ENCODE measurements around the gene MT1F. TPM values are rescaled to one million over a fixed set of nuclear protein-coding genes. Genes with fewer than 3 reads are reported as not detected.
"Not testable (repeated sequence)": the region's sequence is repeated elsewhere in the genome, so short reads cannot be mapped to it uniquely, and the experiment has no call there.

Gene MT1F
- total RNA-seq, 1 donor from 2014 or later: 4.2 TPM

DNA sequence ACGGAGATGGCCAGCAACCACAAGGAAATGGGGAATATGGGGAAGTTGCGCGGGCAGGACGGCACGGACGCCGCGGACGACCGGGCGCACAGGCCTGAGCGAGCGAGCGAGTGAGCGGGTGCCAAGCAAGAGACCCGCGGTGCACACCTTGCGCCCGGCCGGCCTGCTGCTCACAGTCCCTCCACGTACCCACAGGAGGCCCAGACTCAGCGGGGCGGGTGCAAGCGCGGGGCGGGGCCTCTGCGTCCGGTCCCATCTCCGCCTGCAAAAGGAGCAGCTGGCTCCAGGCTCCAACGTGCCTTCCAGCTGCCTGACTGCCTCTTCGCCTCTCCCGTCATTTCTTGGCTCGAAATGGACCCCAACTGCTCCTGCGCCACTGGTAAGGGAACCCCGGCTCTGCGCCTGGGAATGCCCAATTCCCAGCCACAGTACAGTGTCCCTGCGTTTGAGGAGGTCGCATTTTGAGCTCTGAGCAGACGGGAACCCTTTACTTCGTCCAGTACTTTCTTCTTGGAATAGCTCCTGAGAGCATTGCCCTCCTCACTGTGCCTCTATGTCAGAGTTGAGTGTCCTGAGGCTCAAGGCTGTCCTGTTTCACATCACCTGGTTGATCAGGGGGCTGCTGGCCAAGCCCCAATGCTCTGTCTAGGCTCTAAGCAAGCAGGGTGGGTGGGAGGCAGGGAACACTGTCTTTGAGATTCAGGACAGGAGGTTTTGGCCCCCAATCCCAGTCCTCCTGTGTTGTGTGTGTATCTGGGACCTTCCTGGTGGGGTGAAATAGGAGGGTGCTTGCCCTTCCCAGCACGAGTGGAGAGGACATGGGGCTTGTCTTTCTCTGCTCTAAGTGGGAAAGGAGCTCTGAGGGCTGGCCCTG, 40.3 kb upstream of the MT1F start:
- H3K36me3 Mint-ChIP-seq (ENCODE audit: low read depth): no peaks in the 10 kb centered on the region
- peaks cover 41% of the 10 kb centered on the region for H3K4me1 Mint-ChIP-seq
- peak; percentile 92 for DNase-seq
- peak overlapping the region; percentile 86 for H3K4me3 Mint-ChIP-seq
- H3K27ac Mint-ChIP-seq: peak overlapping the region; percentile 67
- intact Hi-C loops (cut with micrococcal nuclease): loop anchor here (1.0 to 10.0 kb wide), 4 partner anchors 8 to 987 kb away; partner anchors contain the start of genes CCDC102A and MT1E
- no peaks in the 10 kb centered on the region for H3K9me3 Mint-ChIP-seq
- H3K27me3 Mint-ChIP-seq: no peaks in the 10 kb centered on the region

- H3K27ac Mint-ChIP-seq: no peak overlapping the region
- peak overlapping the region; percentile 86 for H3K4me3 Mint-ChIP-seq
- DNase-seq: no peak
- no peaks in the 10 kb centered on the region for H3K36me3 Mint-ChIP-seq (ENCODE audit: low read depth)
- H3K27me3 Mint-ChIP-seq: no peaks in the 10 kb centered on the region
- H3K4me1 Mint-ChIP-seq: peaks cover 38% of the 10 kb centered on the region
- no peaks in the 10 kb centered on the region for H3K9me3 Mint-ChIP-seq
- intact Hi-C loops (cut with micrococcal nuclease): loop anchor here (10.0 kb wide), 2 partner anchors 917 to 987 kb away; partner anchors contain the start of gene CCDC102A
Measured at GRCh38 chr16:56618138-56618537, 39.6 kb upstream of the MT1F start.

DNA sequence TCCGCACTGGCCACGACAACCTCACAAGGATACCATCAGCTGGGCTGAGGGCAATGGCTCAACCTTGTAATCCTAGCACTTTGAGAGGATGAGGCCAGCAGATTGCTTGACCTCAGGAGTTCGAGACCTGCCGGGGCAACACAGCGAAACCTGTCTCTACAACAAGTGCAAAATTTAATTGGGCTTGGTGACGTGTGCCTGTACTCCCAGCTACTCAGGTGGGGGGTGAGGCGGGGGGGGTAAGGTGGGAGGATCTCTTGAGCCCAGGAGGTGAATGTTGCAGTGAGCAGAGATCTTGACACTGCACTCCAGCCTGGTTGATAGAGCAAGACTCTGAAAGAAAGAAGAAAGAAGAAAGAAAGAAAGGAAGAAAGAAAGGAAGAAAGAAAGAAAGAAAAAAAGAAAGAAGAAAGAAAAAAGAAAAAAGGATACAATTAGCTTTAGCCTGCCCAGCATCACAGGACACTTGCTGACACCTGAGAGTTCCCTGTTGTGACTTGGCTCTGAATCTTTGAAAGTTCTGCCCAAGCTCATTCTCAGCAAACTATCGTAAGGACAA, 37.3 kb upstream of the MT1F start:
- no peak for DNase-seq
- Mint-ChIP-seq H3K27me3 (no peaks in the 10 kb centered on the region), H3K4me1 (peaks cover 23% of the 10 kb centered on the region), H3K4me3 (no peak overlapping the region), H3K9me3 (no peaks in the 10 kb centered on the region), H3K27ac (no peak overlapping the region), H3K36me3 (ENCODE audit: low read depth) (no peaks in the 10 kb centered on the region)
- intact Hi-C loops (cut with micrococcal nuclease): no loop called here

DNA sequence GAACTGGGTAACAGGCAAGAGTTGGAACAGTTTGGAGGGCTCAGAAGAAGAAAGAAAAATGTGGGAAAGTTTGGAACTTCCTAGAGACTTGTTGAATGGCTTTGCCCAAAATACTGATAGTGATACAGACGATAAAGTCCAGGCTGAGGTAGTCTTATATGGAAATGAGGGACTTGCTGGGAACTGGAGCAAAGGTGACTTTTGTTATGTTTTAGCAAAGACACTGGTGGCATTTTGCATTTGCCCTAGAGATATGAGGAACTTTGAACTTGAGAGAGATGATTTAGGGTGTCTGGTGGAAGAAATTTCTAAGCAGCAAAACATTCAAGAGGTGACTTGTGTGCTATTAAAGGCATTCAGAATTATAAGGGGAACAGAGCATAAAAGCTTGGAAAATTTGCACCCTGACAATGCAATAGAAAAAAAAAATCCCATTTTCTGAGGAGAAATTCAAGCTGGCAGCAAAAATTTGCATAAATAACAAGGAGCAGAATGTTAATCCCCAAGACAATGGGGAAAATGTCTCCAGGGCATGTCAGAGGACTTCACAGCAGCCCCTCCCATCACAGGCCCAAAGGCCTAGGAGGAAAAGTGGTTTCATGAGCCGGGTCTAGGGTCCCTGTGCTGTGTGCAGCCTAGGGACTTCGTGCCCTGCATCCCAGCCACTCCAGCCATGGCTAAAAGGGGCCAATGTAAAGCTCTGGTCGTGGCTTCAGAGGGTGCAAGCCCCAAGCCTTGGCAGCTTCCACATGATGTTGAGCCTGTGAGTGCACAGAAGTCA, 35.9 kb upstream of the MT1F start:
- H3K27me3 Mint-ChIP-seq; H3K4me3 Mint-ChIP-seq; H3K9me3 Mint-ChIP-seq; intact Hi-C loops (cut with micrococcal nuclease); H3K27ac Mint-ChIP-seq; H3K36me3 Mint-ChIP-seq (ENCODE audit: low read depth); DNase-seq: not testable (repeated sequence)
- H3K4me1 Mint-ChIP-seq: peaks cover 27% of the 10 kb centered on the region

- not testable (repeated sequence) for H3K36me3 Mint-ChIP-seq (ENCODE audit: low read depth); H3K4me3 Mint-ChIP-seq
- peaks cover 20% of the 10 kb centered on the region for H3K4me1 Mint-ChIP-seq
Measured at GRCh38 chr16:56623184-56623583, 34.6 kb upstream of the MT1F start.

DNA sequence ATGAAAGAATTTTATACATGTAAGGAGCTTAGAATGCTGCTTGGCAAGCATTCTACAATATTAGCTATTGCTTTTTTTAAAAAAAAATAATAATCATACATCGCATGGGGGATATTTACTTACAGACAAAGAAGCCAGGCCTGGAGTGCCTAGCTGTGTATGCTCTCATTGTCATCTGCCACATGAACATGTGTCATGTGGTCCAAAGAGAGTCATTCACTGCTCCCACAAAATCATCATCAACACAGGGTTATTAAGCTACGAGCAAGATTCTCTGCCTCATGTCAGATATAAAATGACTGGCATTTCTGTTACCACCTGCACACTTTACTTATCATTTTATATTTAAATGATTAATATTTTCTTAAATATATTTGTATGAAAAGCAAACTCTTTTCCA, 34.1 kb upstream of the MT1F start:
- Mint-ChIP-seq H3K9me3 (no peaks in the 10 kb centered on the region), H3K4me3 (no peak overlapping the region), H3K27me3 (peaks cover under 1% of the 10 kb centered on the region), H3K27ac (no peak overlapping the region), H3K4me1 (peaks cover 19% of the 10 kb centered on the region), H3K36me3 (ENCODE audit: low read depth) (no peaks in the 10 kb centered on the region)
- DNase-seq: no peak
- intact Hi-C loops (cut with micrococcal nuclease): no loop called here

More at GRCh38 chr16:56623184-56623583, 34.6 kb upstream of the MT1F start:
- DNase-seq; H3K27ac Mint-ChIP-seq; intact Hi-C loops (cut with micrococcal nuclease); H3K9me3 Mint-ChIP-seq; H3K27me3 Mint-ChIP-seq: not testable (repeated sequence)

DNA sequence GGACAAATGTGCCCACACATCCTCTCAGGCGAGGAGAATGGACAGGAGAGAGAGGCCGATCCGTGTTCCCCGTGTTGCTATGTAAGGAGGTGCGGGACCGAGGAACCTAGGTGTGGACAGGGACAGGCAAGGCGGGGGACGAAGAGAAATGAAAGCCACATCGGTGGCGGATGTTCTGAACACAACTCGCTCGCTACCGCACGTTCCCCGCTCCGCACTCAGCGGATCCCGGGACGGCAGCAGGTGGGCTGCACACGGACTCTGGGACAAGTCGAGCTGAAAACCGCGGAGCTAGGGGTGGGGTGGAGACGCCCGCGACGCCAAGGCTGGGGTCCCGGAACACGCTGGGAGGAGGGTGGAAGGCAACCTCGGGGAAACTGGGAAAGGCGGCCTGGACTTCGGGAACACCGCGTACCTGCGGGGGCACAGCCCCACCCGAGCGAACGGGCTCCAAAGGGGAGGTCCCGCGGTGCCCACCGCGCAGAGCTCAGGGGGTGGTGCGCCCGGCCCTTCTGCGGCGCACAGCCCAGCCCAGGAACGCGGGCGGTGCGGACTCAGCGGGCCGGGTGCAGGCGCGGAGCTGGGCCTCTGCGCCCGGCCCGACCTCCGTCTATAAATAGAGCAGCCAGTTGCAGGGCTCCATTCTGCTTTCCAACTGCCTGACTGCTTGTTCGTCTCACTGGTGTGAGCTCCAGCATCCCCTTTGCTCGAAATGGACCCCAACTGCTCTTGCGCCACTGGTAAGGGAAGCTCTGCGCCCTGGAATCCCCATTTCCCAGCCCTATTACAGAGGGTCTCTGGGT, 32.4 kb upstream of the MT1F start, which contains the start of gene MT1E:
Gene MT1E, plus strand, starts transcription at position 642 of the 803 bp plus-strand sequence. Its CDS starts 71 bp downstream, at position 713.
- H3K36me3 Mint-ChIP-seq (ENCODE audit: low read depth): no peaks in the 10 kb centered on the region
- H3K27me3 Mint-ChIP-seq: peaks cover 7% of the 10 kb centered on the region
- intact Hi-C loops (cut with micrococcal nuclease): loop anchor here (1.0 kb wide), 2 partner anchors 8 to 17 kb away; partner anchors contain the start of gene MT2A
- H3K27ac Mint-ChIP-seq: peak within 1 kb of the TSS; percentile 96
- H3K4me1 Mint-ChIP-seq: peaks cover 22% of the 10 kb centered on the region
- H3K9me3 Mint-ChIP-seq: no peaks in the 10 kb centered on the region
- DNase-seq: peak; percentile 94
- peak within 1 kb of the TSS; percentile 90 for H3K4me3 Mint-ChIP-seq

- DNase-seq: no peak
- Mint-ChIP-seq H3K36me3 (ENCODE audit: low read depth) (no peaks in the 10 kb centered on the region), H3K9me3 (no peaks in the 10 kb centered on the region), H3K4me3 (peak overlapping the region; percentile 90), H3K4me1 (peaks cover 25% of the 10 kb centered on the region), H3K27me3 (peaks cover 15% of the 10 kb centered on the region), H3K27ac (peak overlapping the region; percentile 86)
- intact Hi-C loops (cut with micrococcal nuclease): loop anchor here (1.0 kb wide), 2 partner anchors 9 to 18 kb away; partner anchors contain the start of gene MT2A
Measured at GRCh38 chr16:56625943-56626654, 31.7 kb upstream of the MT1F start.

- Mint-ChIP-seq H3K4me1 (peaks cover 26% of the 10 kb centered on the region), H3K27ac (no peak overlapping the region), H3K9me3 (no peaks in the 10 kb centered on the region), H3K27me3 (peaks cover 21% of the 10 kb centered on the region), H3K36me3 (ENCODE audit: low read depth) (no peaks in the 10 kb centered on the region), H3K4me3 (peak overlapping the region; percentile 90)
- intact Hi-C loops (cut with micrococcal nuclease): no loop called here
- no peak for DNase-seq
Measured at GRCh38 chr16:56626685-56627084, 31.1 kb upstream of the MT1F start.

DNA sequence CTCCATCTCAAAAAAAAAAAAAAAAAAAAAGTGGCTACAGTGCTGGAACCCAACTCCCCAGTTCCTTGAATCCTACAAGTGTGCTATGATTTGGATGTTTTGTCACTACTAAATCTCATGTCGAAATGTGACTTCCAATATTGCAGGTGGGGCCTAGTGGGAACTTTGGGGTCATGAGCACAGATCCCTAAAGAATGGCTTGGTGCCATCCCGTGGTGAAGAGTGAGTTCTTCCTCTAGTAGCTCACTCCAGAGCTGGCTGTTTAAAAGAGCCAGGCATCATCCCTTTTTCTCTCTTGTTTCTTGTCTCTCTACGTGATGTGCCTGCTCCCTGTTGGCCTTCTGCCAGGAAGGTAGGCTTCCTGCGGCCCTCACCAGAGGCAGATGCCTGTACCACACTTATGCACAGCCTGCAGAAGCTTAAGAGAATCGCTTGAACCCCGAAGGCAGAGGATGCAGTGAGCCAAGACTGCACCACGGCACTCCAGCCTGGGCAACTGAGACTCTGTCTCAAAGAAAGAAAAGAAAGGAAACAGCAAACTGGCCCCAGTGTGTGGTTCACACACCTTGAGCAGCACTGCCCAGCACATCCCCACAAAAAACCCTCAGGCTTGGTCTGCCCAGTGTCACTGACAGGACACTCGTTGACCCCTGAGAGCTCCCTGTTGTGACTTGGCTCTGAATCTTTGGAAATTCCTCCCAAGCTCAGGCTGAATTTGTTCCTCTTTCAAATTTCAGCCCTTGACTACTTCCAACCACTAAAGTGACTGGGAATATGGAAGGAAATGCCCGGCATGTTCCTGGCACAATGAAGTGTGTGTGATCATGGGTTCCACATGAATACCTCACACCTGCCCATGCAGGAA, 29.0 kb upstream of the MT1F start:
- H3K27ac Mint-ChIP-seq: no peak overlapping the region
- peaks cover 33% of the 10 kb centered on the region for H3K4me1 Mint-ChIP-seq
- H3K27me3 Mint-ChIP-seq: peaks cover 37% of the 10 kb centered on the region
- no peaks in the 10 kb centered on the region for H3K36me3 Mint-ChIP-seq (ENCODE audit: low read depth)
- no peak for DNase-seq
- no peaks in the 10 kb centered on the region for H3K9me3 Mint-ChIP-seq
- H3K4me3 Mint-ChIP-seq: no peak overlapping the region
- intact Hi-C loops (cut with micrococcal nuclease): no loop called here

DNA sequence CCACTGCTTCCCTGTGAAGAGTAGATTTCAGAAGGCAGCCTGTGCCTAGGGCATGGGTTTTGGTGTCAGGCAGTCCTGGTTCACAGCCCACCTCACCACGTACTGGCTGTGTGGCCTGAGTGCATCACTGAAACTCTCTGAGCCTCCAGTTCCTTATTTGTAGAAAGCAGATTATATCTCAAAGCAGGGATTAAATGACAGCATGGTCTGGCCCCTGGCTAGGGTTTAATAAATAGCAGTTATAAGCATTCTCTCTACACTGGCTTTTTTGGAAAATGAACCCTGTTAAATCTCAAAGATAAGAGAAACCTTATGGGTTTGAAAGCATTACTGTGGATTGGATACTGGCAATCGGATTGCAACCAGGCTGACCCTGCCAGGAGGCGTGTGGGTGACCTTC, 28.2 kb upstream of the MT1F start:
- H3K4me1 Mint-ChIP-seq: peaks cover 36% of the 10 kb centered on the region
- intact Hi-C loops (cut with micrococcal nuclease): no loop called here
- no peak overlapping the region for H3K4me3 Mint-ChIP-seq
- no peaks in the 10 kb centered on the region for H3K36me3 Mint-ChIP-seq (ENCODE audit: low read depth)
- H3K27ac Mint-ChIP-seq: no peak overlapping the region
- H3K9me3 Mint-ChIP-seq: no peaks in the 10 kb centered on the region
- DNase-seq: no peak
- H3K27me3 Mint-ChIP-seq: peaks cover 45% of the 10 kb centered on the region

GRCh38 chr16:56630134-56630533, 27.6 kb upstream of the MT1F start:
- peaks cover 37% of the 10 kb centered on the region for H3K4me1 Mint-ChIP-seq
- peaks cover 3% of the 10 kb centered on the region for H3K36me3 Mint-ChIP-seq (ENCODE audit: low read depth)
- H3K27ac Mint-ChIP-seq: no peak overlapping the region
- no peak overlapping the region for H3K4me3 Mint-ChIP-seq
- intact Hi-C loops (cut with micrococcal nuclease): no loop called here
- peaks cover 51% of the 10 kb centered on the region for H3K27me3 Mint-ChIP-seq
- H3K9me3 Mint-ChIP-seq: no peaks in the 10 kb centered on the region
- no peak for DNase-seq
